ENCODE measurements around the gene ADGRD1.
"Not testable (repeated sequence)": the region's sequence is repeated elsewhere in the genome, so short reads cannot be mapped to it uniquely, and the experiment has no call there.

ADGRD1 gene

DNA sequence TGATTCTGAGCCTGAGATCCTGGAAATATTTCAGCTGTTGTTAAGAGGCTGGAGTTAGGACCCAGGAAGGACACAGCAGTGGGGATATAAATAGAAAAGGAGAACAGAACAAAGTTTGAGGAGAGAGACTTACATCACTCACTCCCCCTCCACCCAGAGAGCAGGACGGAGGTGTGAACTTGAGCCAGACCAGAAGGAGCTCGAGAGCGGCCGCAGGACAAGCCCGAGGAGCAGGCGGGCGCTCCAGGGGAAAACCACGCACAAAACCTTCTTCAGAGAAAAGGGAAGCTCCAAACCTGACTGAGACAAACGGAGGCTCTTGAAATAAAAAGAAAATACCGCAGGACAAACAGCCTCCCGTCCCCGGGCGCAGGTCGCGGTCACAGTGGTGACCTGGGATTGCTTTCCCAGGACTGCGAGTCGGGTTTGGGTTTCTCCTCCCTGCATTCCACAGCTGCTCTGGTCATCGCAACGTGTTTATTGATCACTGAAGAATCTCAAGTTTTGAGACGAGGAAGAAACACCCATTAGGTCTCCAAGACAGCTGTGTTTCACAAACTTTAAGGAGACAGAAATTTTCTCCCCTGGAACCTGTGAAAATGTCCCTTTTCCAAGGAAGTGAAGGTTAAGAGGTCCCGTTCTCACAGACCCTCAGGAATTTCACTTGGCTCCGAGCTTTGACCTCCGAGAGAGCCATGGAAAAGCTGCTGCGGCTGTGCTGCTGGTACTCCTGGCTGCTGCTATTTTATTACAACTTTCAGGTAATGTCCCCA lies at the start of gene ADGRD1:
Gene ADGRD1 (plus strand): TSS at position 137 of the 773 bp plus-strand sequence. CDS start 559 bp downstream, at position 696.
- Histone ChIP-seq H3K9ac (ENCODE audit: low read depth, low read length) (no peak within 1 kb of the TSS), H3K4me1 (ENCODE audit: control insufficient read depth, insufficient read depth, low read length) (peaks cover 10% of the 10 kb centered on the region), H3K4me3 (ENCODE audit: low read depth, low read length) (peak within 1 kb of the TSS; percentile 16), H3K9me3 (ENCODE audit: control insufficient read depth, insufficient read depth, low read length) (no peaks in the 10 kb centered on the region), H3K27me3 (ENCODE audit: control insufficient read depth, insufficient read depth, low read length) (peaks cover 10% of the 10 kb centered on the region), H3K36me3 (ENCODE audit: control insufficient read depth, insufficient read depth, low read length) (no peaks in the 10 kb centered on the region)

- no peaks in the 10 kb centered on the region for H3K27me3 ChIP-seq (ENCODE audit: control insufficient read depth, insufficient read depth, low read length)
- H3K4me1 ChIP-seq (ENCODE audit: control insufficient read depth, insufficient read depth, low read length), result no peaks in the 10 kb centered on the region
- H3K9ac ChIP-seq (ENCODE audit: low read depth, low read length), result no peak overlapping the region
Observed at GRCh38 chr12:130904064-130904463, 49.6 kb upstream of the ADGRD1 start.

GRCh38 chr12:130904936-130905455 lies 48.7 kb upstream of the ADGRD1 start:
- not testable (repeated sequence) for H3K9me3 ChIP-seq (ENCODE audit: control insufficient read depth, insufficient read depth, low read length); H3K36me3 ChIP-seq (ENCODE audit: control insufficient read depth, insufficient read depth, low read length); H3K4me3 ChIP-seq (ENCODE audit: low read depth, low read length); H3K27me3 ChIP-seq (ENCODE audit: control insufficient read depth, insufficient read depth, low read length); H3K9ac ChIP-seq (ENCODE audit: low read depth, low read length); H3K4me1 ChIP-seq (ENCODE audit: control insufficient read depth, insufficient read depth, low read length)

More at GRCh38 chr12:130904064-130904463, 49.6 kb upstream of the ADGRD1 start:
- no peak overlapping the region for H3K4me3 ChIP-seq (ENCODE audit: low read depth, low read length)
- no peaks in the 10 kb centered on the region for H3K9me3 ChIP-seq (ENCODE audit: control insufficient read depth, insufficient read depth, low read length)
- H3K36me3 ChIP-seq (ENCODE audit: control insufficient read depth, insufficient read depth, low read length), result no peaks in the 10 kb centered on the region

DNA sequence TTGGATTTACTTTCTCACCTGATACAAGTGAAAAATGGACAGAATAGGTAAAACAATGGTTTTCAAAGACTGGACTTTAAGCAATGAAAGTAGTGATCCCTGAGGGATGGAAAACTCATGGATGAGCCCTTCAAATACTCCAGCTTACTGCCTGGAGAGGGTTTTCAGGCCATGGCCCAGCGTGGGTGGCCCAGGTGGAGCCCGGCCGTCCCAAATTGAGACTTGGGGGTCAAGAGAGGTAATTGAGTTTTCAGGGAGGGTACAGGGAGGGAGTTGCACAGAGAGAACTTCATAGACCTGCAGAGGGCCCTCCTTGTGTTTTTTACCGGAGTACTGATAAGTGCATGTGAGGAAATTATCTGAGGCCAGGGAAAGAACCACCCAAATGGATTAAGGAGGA lies 44.6 kb upstream of the ADGRD1 start:
- Histone ChIP-seq H3K9me3 (ENCODE audit: control insufficient read depth, insufficient read depth, low read length) (no peaks in the 10 kb centered on the region), H3K27me3 (ENCODE audit: control insufficient read depth, insufficient read depth, low read length) (no peaks in the 10 kb centered on the region), H3K36me3 (ENCODE audit: control insufficient read depth, insufficient read depth, low read length) (no peaks in the 10 kb centered on the region), H3K9ac (ENCODE audit: low read depth, low read length) (no peak overlapping the region), H3K4me1 (ENCODE audit: control insufficient read depth, insufficient read depth, low read length) (no peaks in the 10 kb centered on the region), H3K4me3 (ENCODE audit: low read depth, low read length) (no peak overlapping the region)

- no peaks in the 10 kb centered on the region for H3K27me3 ChIP-seq (ENCODE audit: control insufficient read depth, insufficient read depth, low read length)
- no peaks in the 10 kb centered on the region for H3K36me3 ChIP-seq (ENCODE audit: control insufficient read depth, insufficient read depth, low read length)
- H3K9me3 ChIP-seq (ENCODE audit: control insufficient read depth, insufficient read depth, low read length), result no peaks in the 10 kb centered on the region
- no peaks in the 10 kb centered on the region for H3K4me1 ChIP-seq (ENCODE audit: control insufficient read depth, insufficient read depth, low read length)
- no peak overlapping the region for H3K9ac ChIP-seq (ENCODE audit: low read depth, low read length)
- no peak overlapping the region for H3K4me3 ChIP-seq (ENCODE audit: low read depth, low read length)
Observed at GRCh38 chr12:130911193-130911592, 42.5 kb upstream of the ADGRD1 start.

GRCh38 chr12:130911933-130912332 lies 41.8 kb upstream of the ADGRD1 start:
- Histone ChIP-seq H3K4me1 (ENCODE audit: control insufficient read depth, insufficient read depth, low read length) (no peaks in the 10 kb centered on the region), H3K4me3 (ENCODE audit: low read depth, low read length) (no peak overlapping the region), H3K27me3 (ENCODE audit: control insufficient read depth, insufficient read depth, low read length) (no peaks in the 10 kb centered on the region), H3K9ac (ENCODE audit: low read depth, low read length) (no peak overlapping the region), H3K36me3 (ENCODE audit: control insufficient read depth, insufficient read depth, low read length) (no peaks in the 10 kb centered on the region), H3K9me3 (ENCODE audit: control insufficient read depth, insufficient read depth, low read length) (no peaks in the 10 kb centered on the region)

DNA sequence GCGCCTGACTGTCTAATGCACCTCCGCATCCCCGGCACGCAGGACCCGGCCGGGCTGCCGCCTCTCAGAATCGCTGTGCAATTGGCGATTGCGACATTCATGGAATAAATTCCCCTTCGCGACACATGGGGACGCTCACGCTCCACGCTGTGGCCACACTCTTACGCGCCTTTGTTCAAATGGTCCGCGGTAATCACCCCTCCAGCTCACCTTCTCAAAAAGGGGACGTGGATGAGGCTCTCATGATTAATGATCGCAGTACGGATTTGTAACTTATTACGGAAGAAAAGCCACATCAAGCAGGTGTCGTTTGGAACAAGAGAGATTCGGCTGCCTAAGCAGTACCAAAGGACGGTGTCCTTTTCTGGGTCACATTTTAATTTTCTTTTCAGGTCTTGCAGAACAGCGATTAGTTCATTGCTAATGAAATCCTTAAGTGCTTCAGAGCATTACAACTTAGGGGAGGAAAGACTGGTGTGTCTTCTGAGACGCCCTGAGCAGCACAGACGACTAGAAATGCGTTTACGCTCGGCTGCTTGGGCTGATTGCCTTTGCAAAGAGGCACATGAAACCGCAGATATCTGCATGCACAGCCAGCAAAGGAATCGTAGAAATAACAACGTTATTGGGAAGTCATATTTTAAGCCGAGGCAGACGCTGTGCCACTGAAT lies 37.3 kb upstream of the ADGRD1 start:
- Histone ChIP-seq H3K4me3 (ENCODE audit: low read depth, low read length) (no peak overlapping the region), H3K27me3 (ENCODE audit: control insufficient read depth, insufficient read depth, low read length) (no peaks in the 10 kb centered on the region)

GRCh38 chr12:130917607-130918006 lies 36.1 kb upstream of the ADGRD1 start:
- H3K27me3 ChIP-seq (ENCODE audit: control insufficient read depth, insufficient read depth, low read length), result no peaks in the 10 kb centered on the region
- no peaks in the 10 kb centered on the region for H3K4me1 ChIP-seq (ENCODE audit: control insufficient read depth, insufficient read depth, low read length)
- no peaks in the 10 kb centered on the region for H3K36me3 ChIP-seq (ENCODE audit: control insufficient read depth, insufficient read depth, low read length)
- no peak overlapping the region for H3K4me3 ChIP-seq (ENCODE audit: low read depth, low read length)
- H3K9ac ChIP-seq (ENCODE audit: low read depth, low read length), result no peak overlapping the region
- H3K9me3 ChIP-seq (ENCODE audit: control insufficient read depth, insufficient read depth, low read length), result no peaks in the 10 kb centered on the region

More for the DNA sequence above, 37.3 kb upstream of the ADGRD1 start:
- no peaks in the 10 kb centered on the region for H3K36me3 ChIP-seq (ENCODE audit: control insufficient read depth, insufficient read depth, low read length)
- no peak overlapping the region for H3K9ac ChIP-seq (ENCODE audit: low read depth, low read length)
- H3K4me1 ChIP-seq (ENCODE audit: control insufficient read depth, insufficient read depth, low read length), result no peaks in the 10 kb centered on the region
- H3K9me3 ChIP-seq (ENCODE audit: control insufficient read depth, insufficient read depth, low read length), result no peaks in the 10 kb centered on the region

DNA sequence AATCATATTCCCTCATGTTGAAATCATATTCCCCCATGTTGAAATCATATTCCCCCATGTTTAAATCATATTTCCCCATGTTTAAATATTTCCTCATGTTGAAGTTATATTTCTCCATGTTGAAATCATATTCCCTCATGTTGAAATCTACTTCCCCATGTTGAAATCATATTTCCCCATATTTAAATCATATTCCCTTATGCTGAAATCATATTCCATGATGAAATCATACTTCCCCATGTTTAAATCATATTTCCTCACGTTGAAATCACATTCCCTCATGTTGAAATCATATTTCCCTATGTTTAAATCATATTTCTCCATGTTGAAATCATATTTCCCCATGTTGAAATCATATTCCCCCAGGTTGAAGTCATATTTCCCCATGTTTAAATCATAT lies 34.6 kb upstream of the ADGRD1 start:
- Histone ChIP-seq H3K4me3 (ENCODE audit: low read depth, low read length) (no peak overlapping the region), H3K9me3 (ENCODE audit: control insufficient read depth, insufficient read depth, low read length) (no peaks in the 10 kb centered on the region), H3K4me1 (ENCODE audit: control insufficient read depth, insufficient read depth, low read length) (no peaks in the 10 kb centered on the region), H3K9ac (ENCODE audit: low read depth, low read length) (no peak overlapping the region), H3K27me3 (ENCODE audit: control insufficient read depth, insufficient read depth, low read length) (no peaks in the 10 kb centered on the region), H3K36me3 (ENCODE audit: control insufficient read depth, insufficient read depth, low read length) (no peaks in the 10 kb centered on the region)

DNA sequence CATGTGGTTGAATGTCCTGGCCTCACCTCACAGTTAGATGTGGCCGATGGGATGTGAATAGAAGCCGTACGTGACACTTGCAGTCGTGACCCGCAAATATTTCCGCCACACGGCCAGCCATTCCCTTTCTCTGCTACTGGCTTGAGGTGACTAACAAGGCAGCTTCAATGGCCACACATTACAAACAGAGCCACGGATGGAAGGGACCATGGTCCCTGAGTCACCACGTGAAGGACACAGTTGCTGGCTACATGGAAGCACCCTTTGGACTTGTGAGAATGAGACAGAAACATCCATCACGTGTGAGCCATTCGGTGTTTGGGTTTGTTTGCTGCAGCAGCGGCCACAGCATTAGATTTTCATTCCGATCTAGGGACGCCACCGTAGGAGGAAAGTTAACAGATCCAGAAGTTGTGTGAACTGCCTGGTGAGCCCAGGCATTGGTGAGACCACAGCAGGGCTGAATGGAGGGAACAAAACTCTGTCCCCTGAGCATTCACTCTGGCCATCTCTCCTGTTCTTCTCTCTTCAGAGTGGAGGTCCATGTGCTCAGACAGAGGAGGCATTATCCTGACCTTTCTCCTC lies 33.5 kb upstream of the ADGRD1 start:
- H3K4me3 ChIP-seq (ENCODE audit: low read depth, low read length), result no peak overlapping the region
- H3K4me1 ChIP-seq (ENCODE audit: control insufficient read depth, insufficient read depth, low read length), result no peaks in the 10 kb centered on the region
- no peaks in the 10 kb centered on the region for H3K36me3 ChIP-seq (ENCODE audit: control insufficient read depth, insufficient read depth, low read length)
- H3K27me3 ChIP-seq (ENCODE audit: control insufficient read depth, insufficient read depth, low read length), result no peaks in the 10 kb centered on the region
- H3K9me3 ChIP-seq (ENCODE audit: control insufficient read depth, insufficient read depth, low read length), result no peaks in the 10 kb centered on the region
- no peak overlapping the region for H3K9ac ChIP-seq (ENCODE audit: low read depth, low read length)

- no peak overlapping the region for H3K9ac ChIP-seq (ENCODE audit: low read depth, low read length)
- no peaks in the 10 kb centered on the region for H3K4me1 ChIP-seq (ENCODE audit: control insufficient read depth, insufficient read depth, low read length)
- no peaks in the 10 kb centered on the region for H3K9me3 ChIP-seq (ENCODE audit: control insufficient read depth, insufficient read depth, low read length)
- no peaks in the 10 kb centered on the region for H3K36me3 ChIP-seq (ENCODE audit: control insufficient read depth, insufficient read depth, low read length)
- H3K4me3 ChIP-seq (ENCODE audit: low read depth, low read length), result no peak overlapping the region
- H3K27me3 ChIP-seq (ENCODE audit: control insufficient read depth, insufficient read depth, low read length), result no peaks in the 10 kb centered on the region
Observed at GRCh38 chr12:130920723-130921381, 32.9 kb upstream of the ADGRD1 start.
